Measurements from ENCODE around the gene HSD17B2. TPM values are rescaled to one million over a fixed set of nuclear protein-coding genes. Genes with fewer than 3 reads are reported as not detected.

The HSD17B2 gene
- total RNA-seq, result not detected

DNA sequence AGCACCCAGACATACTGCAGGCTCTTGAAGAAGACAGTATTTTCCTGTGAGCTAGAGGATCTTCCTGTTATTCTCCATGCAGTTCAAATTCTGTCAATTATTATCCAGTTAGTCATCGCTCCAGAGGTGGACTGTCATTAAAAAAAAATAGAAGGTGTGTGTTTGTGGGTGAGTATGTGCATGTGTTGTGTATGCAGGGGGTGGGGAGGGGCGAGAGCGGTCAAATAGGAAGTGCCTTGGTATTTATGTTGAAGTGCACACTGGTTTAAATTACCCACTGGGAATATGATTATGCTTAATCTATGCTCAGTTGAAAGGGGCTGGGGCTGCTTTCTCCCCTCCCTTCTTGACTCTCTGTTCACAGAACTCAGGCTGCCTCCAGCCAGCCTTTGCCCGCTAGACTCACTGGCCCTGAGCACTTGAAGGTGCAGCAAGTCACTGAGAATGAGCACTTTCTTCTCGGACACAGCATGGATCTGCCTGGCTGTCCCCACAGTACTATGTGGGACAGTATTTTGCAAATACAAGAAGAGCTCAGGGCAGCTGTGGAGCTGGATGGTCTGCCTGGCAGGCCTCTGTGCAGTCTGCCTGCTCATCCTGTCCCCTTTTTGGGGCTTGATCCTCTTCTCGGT is at the start of gene HSD17B2:
Gene HSD17B2, plus strand, starts transcription at position 273 of the 632 bp plus-strand sequence. Its CDS starts 172 bp downstream, at position 445.
- Mint-ChIP-seq H3K36me3 (ENCODE audit: low read depth) (no peaks in the 10 kb centered on the region), H3K27ac (no peak within 1 kb of the TSS), H3K4me1 (no peaks in the 10 kb centered on the region), H3K9me3 (no peaks in the 10 kb centered on the region), H3K27me3 (peaks cover 29% of the 10 kb centered on the region), H3K4me3 (no peak within 1 kb of the TSS)
- DNase-seq, result no peak
- ChIA-PET CTCF (no interaction called here), POLR2A (no interaction called here)

GRCh38 chr16:81987121-81987520 is 47.9 kb upstream of the HSD17B2 start:
- CTCF ChIA-PET, result no interaction called here
- H3K9me3 Mint-ChIP-seq, result no peaks in the 10 kb centered on the region

GRCh38 chr16:81987706-81988105 is 47.3 kb upstream of the HSD17B2 start:
- ChIA-PET CTCF (no interaction called here), POLR2A (no interaction called here)
- H3K36me3 Mint-ChIP-seq (ENCODE audit: low read depth), result no peaks in the 10 kb centered on the region
- H3K4me1 Mint-ChIP-seq, result no peaks in the 10 kb centered on the region
- H3K4me3 Mint-ChIP-seq, result no peak overlapping the region
- no peak overlapping the region for H3K27ac Mint-ChIP-seq
- H3K27me3 Mint-ChIP-seq, result peaks cover 8% of the 10 kb centered on the region
- no peak for DNase-seq
- no peaks in the 10 kb centered on the region for H3K9me3 Mint-ChIP-seq

More at GRCh38 chr16:81987121-81987520, 47.9 kb upstream of the HSD17B2 start:
- no peaks in the 10 kb centered on the region for H3K36me3 Mint-ChIP-seq (ENCODE audit: low read depth)
- no peak overlapping the region for H3K4me3 Mint-ChIP-seq
- H3K4me1 Mint-ChIP-seq, result no peaks in the 10 kb centered on the region
- POLR2A ChIA-PET, result no interaction called here
- no peak for DNase-seq
- no peak overlapping the region for H3K27ac Mint-ChIP-seq
- H3K27me3 Mint-ChIP-seq, result peaks cover 8% of the 10 kb centered on the region

DNA sequence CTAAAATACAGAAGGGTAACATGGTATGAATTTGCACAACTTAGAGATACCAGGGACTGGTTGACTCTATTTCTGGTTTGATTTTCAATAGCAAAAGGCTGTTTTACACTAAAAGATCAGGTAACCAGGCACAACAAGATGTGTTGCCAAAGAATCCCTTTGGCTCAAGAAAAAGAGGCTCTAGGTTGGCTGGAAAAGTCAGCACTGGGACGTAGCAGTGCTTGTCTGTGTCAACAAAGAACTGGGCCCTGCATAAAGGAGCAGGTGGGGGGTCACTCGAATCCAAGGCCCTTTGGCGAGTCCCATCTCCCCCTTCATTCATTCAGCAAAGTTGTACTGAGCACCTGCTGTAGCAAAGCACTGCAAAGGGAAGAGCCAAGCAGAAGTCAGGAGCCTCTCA is 42.2 kb upstream of the HSD17B2 start:
- Mint-ChIP-seq H3K27me3 (peaks cover 2% of the 10 kb centered on the region), H3K9me3 (no peaks in the 10 kb centered on the region), H3K4me1 (peaks cover 5% of the 10 kb centered on the region), H3K4me3 (no peak overlapping the region), H3K36me3 (ENCODE audit: low read depth) (no peaks in the 10 kb centered on the region), H3K27ac (no peak overlapping the region)
- ChIA-PET CTCF (no interaction called here), POLR2A (no interaction called here)
- no peak for DNase-seq

DNA sequence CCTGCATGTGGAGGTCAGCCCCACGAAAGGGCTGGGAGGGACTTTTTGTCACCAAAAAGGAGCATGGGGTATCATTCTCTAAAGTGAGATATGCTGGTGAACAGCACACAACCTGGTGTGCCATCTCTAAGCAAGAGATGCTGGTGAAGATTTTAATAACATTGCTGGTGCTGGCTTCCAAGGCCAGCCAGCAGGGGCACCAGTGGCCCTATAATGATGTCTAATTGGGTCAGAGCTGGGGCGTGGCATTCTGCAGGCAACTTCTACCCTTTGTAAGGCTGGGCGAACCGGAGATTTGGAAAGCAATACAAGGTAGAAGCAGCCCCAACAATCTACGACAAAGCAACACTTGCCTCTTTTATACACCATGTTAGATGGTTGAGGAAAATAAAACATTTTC is 40.6 kb upstream of the HSD17B2 start:
- POLR2A ChIA-PET, result no interaction called here
- CTCF ChIA-PET, result no interaction called here
- no peaks in the 10 kb centered on the region for H3K27me3 Mint-ChIP-seq
- H3K4me1 Mint-ChIP-seq, result peaks cover 5% of the 10 kb centered on the region
- DNase-seq, result no peak
- no peak overlapping the region for H3K4me3 Mint-ChIP-seq
- H3K36me3 Mint-ChIP-seq (ENCODE audit: low read depth), result peaks cover 6% of the 10 kb centered on the region
- no peak overlapping the region for H3K27ac Mint-ChIP-seq
- no peaks in the 10 kb centered on the region for H3K9me3 Mint-ChIP-seq

- peaks cover 12% of the 10 kb centered on the region for H3K36me3 Mint-ChIP-seq (ENCODE audit: low read depth)
- no peak for DNase-seq
- ChIA-PET POLR2A (no interaction called here), CTCF (no interaction called here)
- no peak overlapping the region for H3K27ac Mint-ChIP-seq
- H3K4me1 Mint-ChIP-seq, result peaks cover 5% of the 10 kb centered on the region
- H3K4me3 Mint-ChIP-seq, result no peak overlapping the region
- H3K9me3 Mint-ChIP-seq, result no peaks in the 10 kb centered on the region
- H3K27me3 Mint-ChIP-seq, result no peaks in the 10 kb centered on the region
Observed at GRCh38 chr16:81995651-81996050, 39.4 kb upstream of the HSD17B2 start.

- Mint-ChIP-seq H3K9me3 (no peaks in the 10 kb centered on the region), H3K4me1 (peaks cover 5% of the 10 kb centered on the region), H3K27me3 (no peaks in the 10 kb centered on the region), H3K27ac (no peak overlapping the region), H3K36me3 (ENCODE audit: low read depth) (peaks cover 12% of the 10 kb centered on the region), H3K4me3 (no peak overlapping the region)
- CTCF ChIA-PET, result interaction anchor here (1.1 kb wide), 1 partner anchor 107 kb away, joined by 3 read pairs; no protein-coding TSS in a partner anchor
- POLR2A ChIA-PET, result no interaction called here
- no peak for DNase-seq
Observed at GRCh38 chr16:81996664-81997509, 38.2 kb upstream of the HSD17B2 start.

DNA sequence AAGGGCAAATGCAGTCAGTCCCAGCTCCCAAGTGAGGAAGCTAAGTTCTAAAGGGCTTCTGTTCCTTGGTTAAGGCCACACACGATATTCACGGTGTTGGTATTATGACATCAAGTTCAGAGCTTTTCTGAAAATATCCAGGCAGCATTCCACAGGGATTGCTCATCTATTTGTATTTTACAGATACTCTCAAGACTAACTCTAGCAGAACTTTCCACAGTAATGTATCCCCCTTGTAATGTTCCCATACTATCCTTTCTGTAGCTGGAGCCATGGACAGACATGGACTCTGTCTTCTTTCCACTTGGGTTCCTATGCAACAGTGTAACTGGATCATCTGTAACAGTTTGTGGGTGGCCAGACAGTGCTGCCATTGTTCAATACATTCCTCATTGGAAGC is 37.3 kb upstream of the HSD17B2 start:
- Mint-ChIP-seq H3K36me3 (ENCODE audit: low read depth) (peaks cover 12% of the 10 kb centered on the region), H3K27me3 (no peaks in the 10 kb centered on the region), H3K4me3 (no peak overlapping the region), H3K9me3 (no peaks in the 10 kb centered on the region), H3K27ac (no peak overlapping the region), H3K4me1 (peaks cover 5% of the 10 kb centered on the region)
- ChIA-PET POLR2A (no interaction called here), CTCF (interaction anchor here (1.1 kb wide), 1 partner anchor 108 kb away, joined by 3 read pairs; no protein-coding TSS in a partner anchor)
- DNase-seq, result no peak

DNA sequence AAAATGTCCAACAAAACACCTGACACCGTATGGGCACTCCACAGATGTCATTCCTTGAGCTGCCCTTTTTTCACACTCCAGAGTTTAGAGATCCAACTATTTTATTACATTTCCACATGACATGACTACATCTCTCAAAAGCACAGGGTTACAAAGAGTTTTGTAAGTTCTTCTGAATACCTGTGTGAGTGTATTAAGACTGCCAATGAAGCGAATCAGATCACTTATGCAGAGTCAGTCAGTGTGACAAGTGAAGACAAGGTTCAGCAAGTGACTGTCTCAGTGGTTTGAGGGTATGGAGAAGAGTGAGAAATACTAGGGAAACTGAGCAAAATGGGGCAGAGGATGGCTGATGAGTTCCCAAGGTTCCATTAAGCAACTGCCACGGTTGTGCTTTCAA is 32.2 kb upstream of the HSD17B2 start:
- H3K4me3 Mint-ChIP-seq, result no peak overlapping the region

DNA sequence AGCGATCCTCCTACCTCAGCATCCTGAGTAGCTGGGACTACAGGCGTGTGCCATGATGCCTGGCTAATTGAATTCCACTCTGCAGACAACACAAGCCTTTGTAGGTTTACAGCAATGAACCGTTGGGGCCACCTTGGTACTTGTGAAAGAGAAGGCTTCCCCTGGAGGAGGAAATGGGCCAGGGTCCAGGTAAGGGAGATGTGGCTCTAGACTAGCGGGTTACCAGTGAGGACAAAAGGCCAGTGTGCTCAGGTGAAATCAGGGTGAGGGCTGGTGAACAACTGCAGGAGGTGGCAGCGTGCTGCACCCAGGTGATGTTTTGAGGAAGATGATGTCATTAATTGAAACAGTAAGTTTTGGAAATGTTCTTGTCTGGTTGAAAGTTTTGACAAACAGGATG is 30.5 kb upstream of the HSD17B2 start:
- peaks cover 5% of the 10 kb centered on the region for H3K4me1 Mint-ChIP-seq
- POLR2A ChIA-PET, result no interaction called here
- H3K4me3 Mint-ChIP-seq, result no peak overlapping the region
- H3K9me3 Mint-ChIP-seq, result peaks cover 15% of the 10 kb centered on the region
- CTCF ChIA-PET, result no interaction called here
- H3K27me3 Mint-ChIP-seq, result no peaks in the 10 kb centered on the region
- H3K36me3 Mint-ChIP-seq (ENCODE audit: low read depth), result peaks cover 29% of the 10 kb centered on the region
- no peak for DNase-seq
- H3K27ac Mint-ChIP-seq, result no peak overlapping the region

More for the DNA sequence above, 32.2 kb upstream of the HSD17B2 start:
- ChIA-PET CTCF (no interaction called here), POLR2A (no interaction called here)
- Mint-ChIP-seq H3K9me3 (no peaks in the 10 kb centered on the region), H3K4me1 (peaks cover 3% of the 10 kb centered on the region), H3K36me3 (ENCODE audit: low read depth) (peaks cover 20% of the 10 kb centered on the region), H3K27me3 (no peaks in the 10 kb centered on the region), H3K27ac (no peak overlapping the region)
- no peak for DNase-seq

DNA sequence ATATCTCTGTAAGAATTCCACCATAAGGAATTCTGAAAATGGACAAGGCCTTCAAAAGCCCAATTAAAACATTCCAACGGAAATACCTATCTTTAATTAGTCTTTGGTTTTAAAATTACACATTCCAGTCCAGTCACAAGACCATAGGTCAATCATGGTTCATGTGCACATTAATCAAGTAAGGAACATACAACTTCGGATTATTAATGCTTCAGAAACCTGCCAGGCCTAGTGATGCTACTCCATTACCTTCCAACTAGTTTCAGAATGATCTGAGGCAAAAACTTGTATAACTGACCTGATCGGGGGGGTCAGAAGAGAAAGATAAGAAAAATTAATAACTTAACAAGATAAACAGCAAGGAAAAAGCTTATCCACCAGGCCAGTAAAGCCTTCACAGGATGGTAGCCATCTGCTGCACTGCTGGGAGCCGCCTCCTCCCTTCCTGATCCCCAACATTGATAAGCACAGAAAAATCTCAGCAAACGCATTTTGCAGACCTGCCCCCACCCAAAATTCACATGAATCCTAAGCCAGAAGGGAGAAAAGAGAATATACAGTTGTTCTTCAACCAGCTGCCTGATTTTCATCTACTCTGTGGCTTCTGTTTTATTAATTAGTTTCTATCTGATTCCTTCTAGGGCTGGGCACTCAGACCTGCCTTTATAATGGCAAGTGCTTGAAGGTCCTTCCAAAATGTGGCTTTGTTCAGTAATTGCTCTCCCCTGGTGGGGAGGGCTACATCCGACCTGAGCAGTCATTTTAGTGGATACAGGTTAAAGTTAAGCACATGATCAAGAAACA is 29.8 kb upstream of the HSD17B2 start:
- H3K4me1 Mint-ChIP-seq, result peaks cover 7% of the 10 kb centered on the region
- H3K27me3 Mint-ChIP-seq, result no peaks in the 10 kb centered on the region
- ChIA-PET POLR2A (no interaction called here), CTCF (no interaction called here)
- peaks cover 31% of the 10 kb centered on the region for H3K36me3 Mint-ChIP-seq (ENCODE audit: low read depth)
- no peak overlapping the region for H3K4me3 Mint-ChIP-seq
- DNase-seq, result no peak
- H3K27ac Mint-ChIP-seq, result no peak overlapping the region
- peaks cover 20% of the 10 kb centered on the region for H3K9me3 Mint-ChIP-seq

- Mint-ChIP-seq H3K4me3 (no peak overlapping the region), H3K27me3 (no peaks in the 10 kb centered on the region), H3K27ac (no peak overlapping the region), H3K9me3 (peaks cover 26% of the 10 kb centered on the region), H3K36me3 (ENCODE audit: low read depth) (peaks cover 37% of the 10 kb centered on the region), H3K4me1 (peaks cover 15% of the 10 kb centered on the region)
- POLR2A ChIA-PET, result no interaction called here
- CTCF ChIA-PET, result no interaction called here
- no peak for DNase-seq
Observed at GRCh38 chr16:82006036-82006435, 29.0 kb upstream of the HSD17B2 start.

GRCh38 chr16:82007189-82007588 is 27.9 kb upstream of the HSD17B2 start:
- H3K9me3 Mint-ChIP-seq, result peaks cover 26% of the 10 kb centered on the region
- no peak overlapping the region for H3K27ac Mint-ChIP-seq
- CTCF ChIA-PET, result no interaction called here
- H3K36me3 Mint-ChIP-seq (ENCODE audit: low read depth), result peaks cover 40% of the 10 kb centered on the region
- H3K4me3 Mint-ChIP-seq, result no peak overlapping the region
- POLR2A ChIA-PET, result no interaction called here
- DNase-seq, result no peak
- peaks cover 20% of the 10 kb centered on the region for H3K4me1 Mint-ChIP-seq
- H3K27me3 Mint-ChIP-seq, result peaks cover 5% of the 10 kb centered on the region

Measured in activated CD4-positive, alpha-beta memory T cell treated with anti-CD3 and anti-CD28 coated beads, Interleukin-2, amount 10 ng/mL, durations not matched to agents 7 days and 5 days (primary cell).